ENCODE measurements around the gene CNOT11. TPM values are rescaled to one million over a fixed set of nuclear protein-coding genes. Genes with fewer than 3 reads are reported as not detected.

CNOT11 gene
- total and polyA plus RNA-seq, 2 of the 13 experiments (the other 11 are each of a cell fraction or from before 2014, with no cell fraction given), result 114 to 209 TPM

DNA sequence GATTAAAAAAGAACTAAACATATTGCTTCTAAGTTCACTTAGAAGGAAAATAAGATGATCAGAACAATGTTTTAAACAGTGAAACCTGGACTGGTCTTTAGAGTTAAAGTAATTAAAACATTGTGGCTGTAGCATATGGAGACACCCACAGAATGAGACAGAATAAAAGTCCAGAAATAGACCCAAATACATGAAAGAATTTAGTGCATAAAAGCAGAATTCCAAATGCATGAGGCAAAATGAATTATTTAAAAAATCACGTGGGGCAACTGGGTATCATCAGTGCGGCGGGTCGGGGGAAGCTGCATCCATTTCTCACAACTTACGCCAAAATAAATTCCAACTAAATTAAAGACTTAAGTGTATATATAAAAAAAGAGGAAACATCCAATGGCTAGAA is 43.7 kb downstream of the CNOT11 start:
- no peak overlapping the region for H3K27ac ChIP-seq (ENCODE audit: extremely low read length, insufficient read depth, low read length)
- H3K27me3 ChIP-seq (ENCODE audit: control insufficient read depth in 1 of 2, insufficient read depth in 2 of 2, low read length in 2 of 2), result no peaks in the 10 kb centered on the region
- no peaks in the 10 kb centered on the region for H3K9me3 ChIP-seq (ENCODE audit: low read length)
- intact Hi-C loops (cut with micrococcal nuclease; ENCODE audit: unreplicated experiment), result no loop called here
- ATAC-seq, result no peak
- ChIA-PET CTCF (ENCODE audit: low intra/inter-chr PET ratio, low total read pairs) (no interaction called here), POLR2A (interaction anchor here (1.0 to 1.7 kb wide), 2 partner anchors 8 to 12 kb away, joined by 3 to 7 read pairs; partner anchors contain the start of gene RNF149)
- in situ Hi-C loops (cut with HindIII; ENCODE audit: extremely low pct_ligation_motif_present, low pct_unique_long_range_greater_than_20kb), result no loop called here
- H3K4me2 ChIP-seq (ENCODE audit: low read depth, low read length), result no peak overlapping the region
- 97% methylated on average over 5 of the region's 5 CpGs for WGBS (ENCODE audit: low lambda C conversion rate)
- peaks cover 15 to 76% of the 10 kb centered on the region in 2 experiments for H3K36me3 ChIP-seq (replicated peaks in 1 of 2; ENCODE audit: control insufficient read depth in 1 of 2, insufficient read depth in 2 of 2, low read length in 2 of 2)
- no peak overlapping the region for H3K9ac ChIP-seq (ENCODE audit: insufficient read depth, low read depth, low read length)
- H4K20me1 ChIP-seq (ENCODE audit: insufficient read depth, low read length), result peaks cover 61% of the 10 kb centered on the region
- FAIRE-seq, result no peak
- no peak for DNase-seq (ENCODE audit: low spot score)
- no peak overlapping the region for H2AFZ ChIP-seq (ENCODE audit: low read length)
- peaks cover 57% of the 10 kb centered on the region for H3K4me1 ChIP-seq (ENCODE audit: insufficient read depth, low read length)
- TF ChIP-seq EZH2 (conservative IDR thresholded peaks at IDR 0.05; ENCODE audit: low read depth, low read length) (no peak), NFYB (CRISPR knock-in tag; IDR thresholded peaks at IDR 0.05) (no peak), CREBL2 (CRISPR knock-in tag; IDR thresholded peaks at IDR 0.05; ENCODE audit: borderline replicate concordance) (no peak), RERE (CRISPR knock-in tag; IDR thresholded peaks at IDR 0.05; ENCODE audit: low read depth) (no peak), NFYC (CRISPR knock-in tag; IDR thresholded peaks at IDR 0.05) (no peak), SNRNP70 (IDR thresholded peaks at IDR 0.05; ENCODE audit: low read depth, low read length) (no peak)
- H3K79me2 ChIP-seq (ENCODE audit: insufficient read depth, low read length), result peaks cover 91% of the 10 kb centered on the region
- H3K4me3 ChIP-seq (replicated peaks in 1 of 3; ENCODE audit: insufficient read depth in 1 of 3, low read depth in 2 of 3, low read length in 3 of 3), result no peak overlapping the region
- no TSS peak for BruUV-seq (replicated peaks)

Measured in HepG2 (cell line).